ENCODE data around the gene GJA9.

DNA sequence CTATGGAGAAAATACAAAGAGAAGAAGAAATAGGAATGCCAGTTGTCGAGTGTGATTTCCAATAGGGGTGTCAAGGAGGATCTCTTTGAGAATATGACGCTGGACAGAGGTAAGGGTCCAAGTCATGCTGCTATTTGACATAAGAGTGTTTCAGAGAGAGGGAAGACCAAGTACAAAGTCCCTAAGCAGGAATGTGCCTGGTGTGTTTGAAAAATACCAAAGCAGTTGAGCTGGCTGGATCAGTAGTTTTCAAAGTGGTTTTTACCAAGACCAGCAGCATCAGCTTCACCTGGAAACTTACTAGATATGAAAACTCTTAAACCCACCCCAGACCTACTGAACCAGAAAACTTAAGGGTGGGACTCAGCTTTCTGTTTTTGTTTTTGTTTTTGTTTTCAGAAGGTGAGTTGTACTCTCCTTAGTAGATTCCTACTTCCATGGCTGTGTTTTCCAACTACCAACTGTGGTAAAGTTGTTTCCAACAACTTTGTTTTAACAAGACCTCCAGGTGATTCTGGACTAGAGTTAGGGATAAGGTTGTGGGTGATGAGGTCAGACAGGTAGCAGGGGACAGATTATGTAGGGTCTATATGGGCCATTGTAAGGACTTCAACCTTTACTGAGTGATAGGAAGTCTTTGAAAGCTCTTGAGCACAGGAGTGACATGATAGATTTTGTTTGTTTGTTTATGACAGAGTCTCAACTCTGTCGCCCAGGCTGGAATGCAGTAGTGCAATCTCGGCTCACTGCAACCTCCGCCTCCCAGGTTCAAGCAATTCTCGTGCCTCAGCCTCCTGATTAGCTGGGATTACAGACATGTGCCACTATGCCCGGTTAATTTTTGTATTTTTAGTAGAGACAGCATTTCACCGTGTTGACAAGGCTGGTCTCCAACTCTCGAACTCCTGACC, 7.3 kb upstream of the GJA9 start:
- no peak for TF ChIP-seq CTCF (IDR thresholded peaks at IDR 0.05)
- TF ChIP-seq POLR2A (IDR thresholded peaks at IDR 0.05; ENCODE audit: low read depth), result no peak
- no peak for TF ChIP-seq EP300 (IDR thresholded peaks at IDR 0.05)

Measured in esophagus muscularis mucosa (tissue), 4 donors.